Measurements from ENCODE around the gene LMAN1L.

GRCh38 chr15:74843445-74843828 lies 30.8 kb downstream of the LMAN1L start:
- 0 out of 2 replicates have a peak, but pooled peaks have one; percentile 55 for TF ChIP-seq CTCF (conservative IDR thresholded peaks at IDR 0.05; ENCODE audit: low read length)
- no peak for TF ChIP-seq EZH2phosphoT487 (IDR thresholded peaks at IDR 0.05; ENCODE audit: borderline replicate concordance, low read depth, low read length)
